GM23338 (cell line): ENCODE measurements around the gene GSG1.

Source experiments
- EZH2 ChIP-seq: fragments of 200-600 bp; sonication (generic); IDR thresholded peaks from one replicate; pipeline ENCODE4 v1.8.0; 2017; ENCODE audit warnings: antibody characterized with exemption, mild to moderate bottlenecking, low read depth; ENCODE audit not compliant: unreplicated experiment
- POLR2AphosphoS5 ChIP-seq: IDR thresholded peaks from 2 replicates; pipeline ENCODE4 v1.6.1; 2016; ENCODE audit warnings: antibody characterized with exemption, low read depth
- TF ChIP-seq, protein P1 (sequence below), 2 experiments: fragments of 200-600 bp in 1 of 2; sonication (generic) in 1 of 2; conservative IDR thresholded peaks; 2 replicates each; pipeline versions ENCODE4 v1.5.1 to v1.6.1; 2016 to 2017; ENCODE audit warnings: antibody characterized with exemption in 2 of 2, low read depth in 2 of 2, mild to moderate bottlenecking in 2 of 2, moderate library complexity in 1 of 2

DNA sequence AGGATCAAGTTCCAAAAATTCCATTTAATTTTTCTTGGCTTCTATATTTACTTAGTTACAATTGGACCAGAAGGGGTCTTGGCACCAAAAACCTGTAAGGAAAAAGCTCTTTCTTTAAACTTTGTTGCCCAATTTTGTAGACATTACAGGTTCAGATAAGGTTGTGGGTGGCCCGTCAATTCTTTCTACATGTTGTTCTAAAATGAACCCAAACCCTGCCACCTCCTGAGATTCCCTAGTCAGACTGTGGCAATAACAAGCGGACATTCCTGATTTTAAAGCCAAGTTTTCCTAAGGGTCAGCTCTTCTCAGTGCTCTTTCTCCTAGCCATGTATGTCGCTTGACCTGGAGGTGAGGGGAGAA is 45.0 kb upstream of the GSG1 start:
- TF ChIP-seq, protein P1, sequence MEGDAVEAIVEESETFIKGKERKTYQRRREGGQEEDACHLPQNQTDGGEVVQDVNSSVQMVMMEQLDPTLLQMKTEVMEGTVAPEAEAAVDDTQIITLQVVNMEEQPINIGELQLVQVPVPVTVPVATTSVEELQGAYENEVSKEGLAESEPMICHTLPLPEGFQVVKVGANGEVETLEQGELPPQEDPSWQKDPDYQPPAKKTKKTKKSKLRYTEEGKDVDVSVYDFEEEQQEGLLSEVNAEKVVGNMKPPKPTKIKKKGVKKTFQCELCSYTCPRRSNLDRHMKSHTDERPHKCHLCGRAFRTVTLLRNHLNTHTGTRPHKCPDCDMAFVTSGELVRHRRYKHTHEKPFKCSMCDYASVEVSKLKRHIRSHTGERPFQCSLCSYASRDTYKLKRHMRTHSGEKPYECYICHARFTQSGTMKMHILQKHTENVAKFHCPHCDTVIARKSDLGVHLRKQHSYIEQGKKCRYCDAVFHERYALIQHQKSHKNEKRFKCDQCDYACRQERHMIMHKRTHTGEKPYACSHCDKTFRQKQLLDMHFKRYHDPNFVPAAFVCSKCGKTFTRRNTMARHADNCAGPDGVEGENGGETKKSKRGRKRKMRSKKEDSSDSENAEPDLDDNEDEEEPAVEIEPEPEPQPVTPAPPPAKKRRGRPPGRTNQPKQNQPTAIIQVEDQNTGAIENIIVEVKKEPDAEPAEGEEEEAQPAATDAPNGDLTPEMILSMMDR (conservative IDR thresholded peaks at IDR 0.05; ENCODE audit: low read depth in 2 of 2) = no peak
- TF ChIP-seq POLR2AphosphoS5 = no peak
- TF ChIP-seq EZH2 = no peak
